Muscle layer of duodenum (tissue), 2 donors: Measurements from ENCODE around the gene ANXA9.

Source experiments
- H3K27ac ChIP-seq: one replicate; pipeline ENCODE4 v1.7.0; 2013; ENCODE audit warnings: mild to moderate bottlenecking, low read length
- H3K27me3 ChIP-seq: one replicate; pipeline ENCODE4 v1.7.0; 2013; ENCODE audit warnings: low read depth, mild to moderate bottlenecking, control low read depth, low read length
- H3K36me3 ChIP-seq, 2 donors: one replicate each; pipeline ENCODE4 v1.7.0; 2013; ENCODE audit warnings: low read length in 2 of 2, control low read depth in 1 of 2, mild to moderate bottlenecking in 1 of 2; ENCODE audit not compliant: insufficient read depth in 2 of 2, control insufficient read depth in 1 of 2
- H3K4me1 ChIP-seq, 2 donors: one replicate each; pipeline ENCODE4 v1.7.0; 2013; ENCODE audit warnings: low read length in 2 of 2, mild to moderate bottlenecking in 2 of 2, control low read depth in 1 of 2, moderate library complexity in 1 of 2; ENCODE audit not compliant: insufficient read depth in 2 of 2, control insufficient read depth in 1 of 2
- H3K4me3 ChIP-seq, 2 donors: one replicate each; pipeline ENCODE4 v1.7.0; 2013; ENCODE audit warnings: low read length in 2 of 2, low read depth in 1 of 2, mild to moderate bottlenecking in 1 of 2
- H3K9me3 ChIP-seq, 2 donors: one replicate each; pipeline ENCODE4 v1.7.0; 2013; ENCODE audit warnings: low read length in 2 of 2, control low read depth in 1 of 2, mild to moderate bottlenecking in 1 of 2; ENCODE audit not compliant: control insufficient read depth in 1 of 2
- donor health status: healthy.

The ANXA9 gene

GRCh38 chr1:151035167-151035566 lies 53.1 kb downstream of the ANXA9 start:
- Histone ChIP-seq H3K9me3 (no peaks in the 10 kb centered on the region), H3K4me1 (no peaks in the 10 kb centered on the region), H3K27ac (no peak overlapping the region), H3K27me3 (no peaks in the 10 kb centered on the region), H3K36me3 (peaks cover 23 to 24% of the 10 kb centered on the region in 2 donors), H3K4me3 (no peak overlapping the region)

- no peaks in the 10 kb centered on the region for H3K9me3 ChIP-seq
- peaks cover 12 to 18% of the 10 kb centered on the region in 2 donors for H3K36me3 ChIP-seq
- H3K4me3 ChIP-seq = no peak within 1 kb of the TSS
- no peaks in the 10 kb centered on the region for H3K4me1 ChIP-seq
- H3K27ac ChIP-seq = no peak within 1 kb of the TSS
- no peaks in the 10 kb centered on the region for H3K27me3 ChIP-seq
These were observed 54.3 kb downstream of the ANXA9 start, which contains the start of gene BNIPL for GRCh38 chr1:151036356-151036755. Gene BNIPL, plus strand, starts transcription at chr1:151036586. Its CDS starts 140 bp downstream, at chr1:151036726.

GRCh38 chr1:151037032-151037431 lies 54.9 kb downstream of the ANXA9 start:
- no peak overlapping the region for H3K4me3 ChIP-seq
- H3K27ac ChIP-seq = no peak overlapping the region
- H3K36me3 ChIP-seq = peaks cover 10 to 15% of the 10 kb centered on the region in 2 donors
- no peaks in the 10 kb centered on the region for H3K27me3 ChIP-seq
- H3K4me1 ChIP-seq = no peaks in the 10 kb centered on the region
- no peaks in the 10 kb centered on the region for H3K9me3 ChIP-seq

- peaks cover under 1 to 7% of the 10 kb centered on the region in 2 donors for H3K36me3 ChIP-seq
- H3K27ac ChIP-seq = no peak overlapping the region
- no peaks in the 10 kb centered on the region for H3K4me1 ChIP-seq
- no peak overlapping the region for H3K4me3 ChIP-seq
- no peaks in the 10 kb centered on the region for H3K27me3 ChIP-seq
- H3K9me3 ChIP-seq = no peaks in the 10 kb centered on the region
These were observed 57.4 kb downstream of the ANXA9 start for GRCh38 chr1:151039521-151039920.

- H3K9me3 ChIP-seq = no peaks in the 10 kb centered on the region
- H3K4me3 ChIP-seq = no peak overlapping the region
- no peak overlapping the region for H3K27ac ChIP-seq
- no peaks in the 10 kb centered on the region for H3K27me3 ChIP-seq
- H3K4me1 ChIP-seq = peaks cover 0 to under 1% of the 10 kb centered on the region in 2 donors
- no peaks in the 10 kb centered on the region for H3K36me3 ChIP-seq
These were observed 61.1 kb downstream of the ANXA9 start for GRCh38 chr1:151043163-151043562.
